Measurements from ENCODE around the gene PKIG. TPM values are rescaled to one million over a fixed set of nuclear protein-coding genes. Genes with fewer than 3 reads are reported as not detected.

Gene PKIG
- total RNA-seq, 1 experiment from 2014 or later, result 19.2 TPM

- no peak for DNase-seq (ENCODE audit: unreplicated experiment)
- no peaks in the 10 kb centered on the region for H3K27me3 Mint-ChIP-seq (ENCODE audit: insufficient read depth, unreplicated experiment)
- intact Hi-C loops (cut with micrococcal nuclease), result no loop called here
- no peak overlapping the region for H3K27ac Mint-ChIP-seq (ENCODE audit: low read depth, unreplicated experiment)
- H3K9me3 Mint-ChIP-seq (ENCODE audit: unreplicated experiment), result no peaks in the 10 kb centered on the region
- no peaks in the 10 kb centered on the region for H3K4me1 Mint-ChIP-seq (ENCODE audit: insufficient read depth, unreplicated experiment)
- H3K36me3 Mint-ChIP-seq (ENCODE audit: insufficient read depth, unreplicated experiment), result peaks cover 24% of the 10 kb centered on the region
- CTCF ChIA-PET, result interaction anchor here (1.3 kb wide), 1 partner anchor 9 kb away, joined by 4 read pairs; no protein-coding TSS in a partner anchor
- no peak for TF ChIP-seq CTCF (IDR thresholded peaks at IDR 0.05; ENCODE audit: unreplicated experiment)
- POLR2A ChIA-PET, result no interaction called here
- no TSS peak for BruUV-seq (replicated peaks)
- no peak overlapping the region for H3K4me3 Mint-ChIP-seq (ENCODE audit: unreplicated experiment)
These were observed 43.0 kb downstream of the PKIG start for GRCh38 chr20:44625361-44625760.

GRCh38 chr20:44626278-44626677 is 43.9 kb downstream of the PKIG start:
- no peak for TF ChIP-seq CTCF (IDR thresholded peaks at IDR 0.05; ENCODE audit: unreplicated experiment)
- Mint-ChIP-seq H3K4me3 (ENCODE audit: unreplicated experiment) (no peak overlapping the region), H3K27me3 (ENCODE audit: insufficient read depth, unreplicated experiment) (no peaks in the 10 kb centered on the region), H3K4me1 (ENCODE audit: insufficient read depth, unreplicated experiment) (no peaks in the 10 kb centered on the region), H3K27ac (ENCODE audit: low read depth, unreplicated experiment) (no peak overlapping the region), H3K36me3 (ENCODE audit: insufficient read depth, unreplicated experiment) (peaks cover 21% of the 10 kb centered on the region), H3K9me3 (ENCODE audit: unreplicated experiment) (no peaks in the 10 kb centered on the region)
- DNase-seq (ENCODE audit: unreplicated experiment), result no peak
- no TSS peak for BruUV-seq (replicated peaks)
- CTCF ChIA-PET, result interaction anchor here (0.6 to 1.0 kb wide), 5 partner anchors 17 to 665 kb away, joined by 3 to 5 read pairs (median 3); no protein-coding TSS in a partner anchor
- intact Hi-C loops (cut with micrococcal nuclease), result no loop called here
- POLR2A ChIA-PET, result interaction anchor here (1.0 kb wide), 1 partner anchor 131 kb away, joined by 3 read pairs; no protein-coding TSS in a partner anchor

GRCh38 chr20:44627364-44628010 is 45.1 kb downstream of the PKIG start:
- Mint-ChIP-seq H3K9me3 (ENCODE audit: unreplicated experiment) (no peaks in the 10 kb centered on the region), H3K36me3 (ENCODE audit: insufficient read depth, unreplicated experiment) (peaks cover 20% of the 10 kb centered on the region), H3K4me3 (ENCODE audit: unreplicated experiment) (no peak overlapping the region), H3K4me1 (ENCODE audit: insufficient read depth, unreplicated experiment) (no peaks in the 10 kb centered on the region), H3K27ac (ENCODE audit: low read depth, unreplicated experiment) (no peak overlapping the region), H3K27me3 (ENCODE audit: insufficient read depth, unreplicated experiment) (no peaks in the 10 kb centered on the region)
- no peak for TF ChIP-seq CTCF (IDR thresholded peaks at IDR 0.05; ENCODE audit: unreplicated experiment)
- no peak for DNase-seq (ENCODE audit: unreplicated experiment)
- intact Hi-C loops (cut with micrococcal nuclease), result no loop called here
- BruUV-seq (replicated peaks), result no TSS peak
- CTCF ChIA-PET, result interaction anchor here (0.6 kb wide), 2 partner anchors 244 to 387 kb away, joined by 3 read pairs; no protein-coding TSS in a partner anchor
- POLR2A ChIA-PET, result no interaction called here

GRCh38 chr20:44629017-44629385 is 46.6 kb downstream of the PKIG start:
- no peak for TF ChIP-seq CTCF (IDR thresholded peaks at IDR 0.05; ENCODE audit: unreplicated experiment)
- no TSS peak for BruUV-seq (replicated peaks)
- CTCF ChIA-PET, result interaction anchor here (0.6 to 1.0 kb wide), 6 partner anchors 10 to 254 kb away, joined by 3 to 4 read pairs (median 3); no protein-coding TSS in a partner anchor
- H3K4me3 Mint-ChIP-seq (ENCODE audit: unreplicated experiment), result no peak overlapping the region
- H3K4me1 Mint-ChIP-seq (ENCODE audit: insufficient read depth, unreplicated experiment), result no peaks in the 10 kb centered on the region
- POLR2A ChIA-PET, result no interaction called here
- H3K9me3 Mint-ChIP-seq (ENCODE audit: unreplicated experiment), result no peaks in the 10 kb centered on the region
- H3K36me3 Mint-ChIP-seq (ENCODE audit: insufficient read depth, unreplicated experiment), result peaks cover 6% of the 10 kb centered on the region
- no peak overlapping the region for H3K27ac Mint-ChIP-seq (ENCODE audit: low read depth, unreplicated experiment)
- DNase-seq (ENCODE audit: unreplicated experiment), result no peak
- intact Hi-C loops (cut with micrococcal nuclease), result no loop called here
- H3K27me3 Mint-ChIP-seq (ENCODE audit: insufficient read depth, unreplicated experiment), result no peaks in the 10 kb centered on the region

Measured in MCF 10A (cell line).